HL-60 (cell line): ENCODE measurements around the gene SLC26A8.

ENCODE experiments used
- CTCF ChIP-seq: IDR thresholded peaks from one replicate; pipeline ENCODE4 v1.5.1; 2011; ENCODE audit warnings: low read length, control low read depth, inconsistent platforms; ENCODE audit not compliant: insufficient read depth
- GABPA ChIP-seq: IDR thresholded peaks from 2 replicates; pipeline ENCODE4 v1.6.1; 2012; ENCODE audit warnings: low read depth
- POLR2AphosphoS5 ChIP-seq: IDR thresholded peaks from 2 replicates; pipeline ENCODE4 v1.6.1; 2012; ENCODE audit warnings: low read depth
- REST ChIP-seq: IDR thresholded peaks from 2 replicates; pipeline ENCODE4 v1.6.1; 2012; ENCODE audit warnings: low read depth; ENCODE audit not compliant: insufficient replicate concordance
- SPI1 ChIP-seq: IDR thresholded peaks from 2 replicates; pipeline ENCODE4 v1.6.1; 2012; ENCODE audit warnings: low read depth, mild to moderate bottlenecking, borderline replicate concordance

GRCh38 chr6:35922139-35922554 lies 102.3 kb downstream of the SLC26A8 start:
- TF ChIP-seq CTCF (no peak), POLR2AphosphoS5 (no peak), REST (no peak), GABPA (no peak), SPI1 (no peak)
